ENCODE measurements around the gene ACTR5.

ACTR5 gene

GRCh38 chr20:38748097-38748860 lies at the start of gene ACTR5:
ACTR5 (plus strand) TSS chr20:38748460; CDS start chr20:38748479, 19 bp downstream.
- in situ Hi-C loops (cut with HindIII; ENCODE audit: low pct_unique_long_range_greater_than_20kb, low sequenced_read_pairs), result no loop called here
- no peak for TF ChIP-seq JUND (IDR thresholded peaks at IDR 0.05; ENCODE audit: low read depth)
- DNase-seq (ENCODE audit: low read depth in 1 of 2, low spot score in 1 of 2), result peak; percentile 95 to 96

DNA sequence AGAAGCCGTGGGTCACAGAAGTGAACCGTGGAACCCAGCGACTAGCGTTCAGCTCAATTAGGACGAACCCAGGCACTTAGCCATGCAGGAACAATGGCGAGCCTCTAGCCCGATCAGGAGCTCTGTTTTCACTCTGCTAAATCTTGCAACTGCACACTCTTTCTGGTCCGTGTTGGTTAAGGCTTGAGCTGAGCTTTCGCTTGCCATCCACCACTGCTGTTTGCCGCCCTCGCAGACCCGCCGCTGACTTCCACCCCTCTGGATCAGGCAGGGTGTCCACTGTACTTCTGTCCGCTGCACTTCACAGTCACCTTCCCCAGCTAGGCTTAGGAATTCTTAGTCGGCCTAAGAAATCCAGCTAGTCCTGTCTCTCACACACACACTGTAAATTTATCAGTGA lies 49.7 kb upstream of the ACTR5 start:
- in situ Hi-C loops (cut with HindIII; ENCODE audit: low pct_unique_long_range_greater_than_20kb, low sequenced_read_pairs), result no loop called here
- DNase-seq (ENCODE audit: low read depth in 1 of 2, low spot score in 1 of 2), result no peak
- TF ChIP-seq JUND (IDR thresholded peaks at IDR 0.05; ENCODE audit: low read depth), result no peak

- no peak for DNase-seq (ENCODE audit: low read depth in 1 of 2, low spot score in 1 of 2)
- in situ Hi-C loops (cut with HindIII; ENCODE audit: low pct_unique_long_range_greater_than_20kb, low sequenced_read_pairs), result no loop called here
- TF ChIP-seq JUND (IDR thresholded peaks at IDR 0.05; ENCODE audit: low read depth), result no peak
Measured at GRCh38 chr20:38700141-38700540, 48.1 kb upstream of the ACTR5 start.

- no peak for TF ChIP-seq JUND (IDR thresholded peaks at IDR 0.05; ENCODE audit: low read depth)
- in situ Hi-C loops (cut with HindIII; ENCODE audit: low pct_unique_long_range_greater_than_20kb, low sequenced_read_pairs), result no loop called here
- DNase-seq (ENCODE audit: low read depth in 1 of 2, low spot score in 1 of 2), result no peak
Measured at GRCh38 chr20:38700926-38701325, 47.3 kb upstream of the ACTR5 start.

- no peak for TF ChIP-seq JUND (IDR thresholded peaks at IDR 0.05; ENCODE audit: low read depth)
- DNase-seq (ENCODE audit: low read depth in 1 of 2, low spot score in 1 of 2), result no peak
- in situ Hi-C loops (cut with HindIII; ENCODE audit: low pct_unique_long_range_greater_than_20kb, low sequenced_read_pairs), result no loop called here
Measured at GRCh38 chr20:38703526-38703925, 44.7 kb upstream of the ACTR5 start.

DNA sequence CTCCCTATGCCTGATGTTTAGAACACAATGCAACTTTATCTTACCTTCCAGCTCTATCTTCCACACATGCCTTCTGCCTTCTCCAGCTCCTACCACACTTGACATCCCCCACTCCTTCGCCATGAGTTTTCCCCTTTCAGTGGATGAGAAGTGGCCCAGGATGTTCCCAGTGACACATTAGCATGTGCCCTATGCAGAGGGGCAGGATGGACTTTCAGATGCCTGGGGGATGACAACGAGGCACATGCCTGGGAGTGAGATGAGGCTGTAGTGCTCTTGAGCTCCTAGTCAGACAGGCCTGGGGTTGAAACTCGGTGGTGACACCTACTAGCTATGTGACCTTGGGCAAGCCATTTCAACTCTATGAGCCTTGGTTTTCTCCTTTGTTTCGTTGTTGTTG lies 44.1 kb upstream of the ACTR5 start:
- no peak for DNase-seq (ENCODE audit: low read depth in 1 of 2, low spot score in 1 of 2)
- in situ Hi-C loops (cut with HindIII; ENCODE audit: low pct_unique_long_range_greater_than_20kb, low sequenced_read_pairs), result no loop called here
- no peak for TF ChIP-seq JUND (IDR thresholded peaks at IDR 0.05; ENCODE audit: low read depth)

GRCh38 chr20:38706509-38706908 lies 41.8 kb upstream of the ACTR5 start:
- DNase-seq (ENCODE audit: low read depth in 1 of 2, low spot score in 1 of 2), result no peak
- TF ChIP-seq JUND (IDR thresholded peaks at IDR 0.05; ENCODE audit: low read depth), result no peak
- in situ Hi-C loops (cut with HindIII; ENCODE audit: low pct_unique_long_range_greater_than_20kb, low sequenced_read_pairs), result no loop called here

DNA sequence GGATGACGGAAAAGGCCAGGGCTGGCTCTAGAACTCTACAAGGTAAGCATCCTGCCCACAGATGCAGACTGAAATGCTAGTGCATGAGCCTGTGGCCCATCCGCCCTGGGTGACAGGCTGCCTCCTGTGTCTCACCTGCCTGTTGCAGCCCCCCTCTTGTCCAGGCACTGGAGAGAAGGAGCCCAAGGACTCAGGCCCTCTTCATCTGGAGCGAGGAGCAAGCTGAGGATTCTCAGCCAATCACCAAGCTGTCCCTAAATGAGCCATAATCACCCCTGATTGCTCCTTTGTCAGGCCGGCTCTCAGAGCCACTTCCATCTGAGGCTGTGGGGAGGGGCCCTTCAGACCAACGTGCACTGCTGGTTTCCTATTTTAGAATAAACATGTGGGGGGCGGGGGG lies 34.0 kb upstream of the ACTR5 start:
- no peak for TF ChIP-seq JUND (IDR thresholded peaks at IDR 0.05; ENCODE audit: low read depth)
- no peak for DNase-seq (ENCODE audit: low read depth in 1 of 2, low spot score in 1 of 2)
- in situ Hi-C loops (cut with HindIII; ENCODE audit: low pct_unique_long_range_greater_than_20kb, low sequenced_read_pairs), result no loop called here

DNA sequence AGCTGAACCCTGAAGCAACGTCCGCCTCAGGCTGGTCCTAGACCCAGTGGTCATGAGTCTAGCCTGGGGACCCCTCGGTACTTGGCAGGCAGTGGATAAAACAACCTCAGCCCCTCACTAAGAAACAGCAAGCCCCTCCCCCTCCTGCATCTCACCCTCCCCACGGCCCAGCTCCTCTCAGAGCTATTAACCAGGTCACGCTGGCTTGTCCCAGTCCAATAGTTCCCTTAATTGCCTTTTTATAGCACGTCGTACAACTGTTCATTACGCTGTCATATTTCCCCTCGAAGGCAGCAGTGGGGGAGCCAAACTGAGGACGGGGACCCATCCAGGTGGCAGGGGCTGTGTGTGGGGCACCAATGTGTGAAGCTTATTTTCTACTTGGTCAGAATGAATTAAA lies 32.6 kb upstream of the ACTR5 start:
- DNase-seq (ENCODE audit: low read depth in 1 of 2, low spot score in 1 of 2), result no peak
- in situ Hi-C loops (cut with HindIII; ENCODE audit: low pct_unique_long_range_greater_than_20kb, low sequenced_read_pairs), result no loop called here
- no peak for TF ChIP-seq JUND (IDR thresholded peaks at IDR 0.05; ENCODE audit: low read depth)

- DNase-seq (ENCODE audit: low read depth in 1 of 2, low spot score in 1 of 2), result no peak
- in situ Hi-C loops (cut with HindIII; ENCODE audit: low pct_unique_long_range_greater_than_20kb, low sequenced_read_pairs), result no loop called here
- no peak for TF ChIP-seq JUND (IDR thresholded peaks at IDR 0.05; ENCODE audit: low read depth)
Measured at GRCh38 chr20:38722683-38723016, 25.6 kb upstream of the ACTR5 start.

DNA sequence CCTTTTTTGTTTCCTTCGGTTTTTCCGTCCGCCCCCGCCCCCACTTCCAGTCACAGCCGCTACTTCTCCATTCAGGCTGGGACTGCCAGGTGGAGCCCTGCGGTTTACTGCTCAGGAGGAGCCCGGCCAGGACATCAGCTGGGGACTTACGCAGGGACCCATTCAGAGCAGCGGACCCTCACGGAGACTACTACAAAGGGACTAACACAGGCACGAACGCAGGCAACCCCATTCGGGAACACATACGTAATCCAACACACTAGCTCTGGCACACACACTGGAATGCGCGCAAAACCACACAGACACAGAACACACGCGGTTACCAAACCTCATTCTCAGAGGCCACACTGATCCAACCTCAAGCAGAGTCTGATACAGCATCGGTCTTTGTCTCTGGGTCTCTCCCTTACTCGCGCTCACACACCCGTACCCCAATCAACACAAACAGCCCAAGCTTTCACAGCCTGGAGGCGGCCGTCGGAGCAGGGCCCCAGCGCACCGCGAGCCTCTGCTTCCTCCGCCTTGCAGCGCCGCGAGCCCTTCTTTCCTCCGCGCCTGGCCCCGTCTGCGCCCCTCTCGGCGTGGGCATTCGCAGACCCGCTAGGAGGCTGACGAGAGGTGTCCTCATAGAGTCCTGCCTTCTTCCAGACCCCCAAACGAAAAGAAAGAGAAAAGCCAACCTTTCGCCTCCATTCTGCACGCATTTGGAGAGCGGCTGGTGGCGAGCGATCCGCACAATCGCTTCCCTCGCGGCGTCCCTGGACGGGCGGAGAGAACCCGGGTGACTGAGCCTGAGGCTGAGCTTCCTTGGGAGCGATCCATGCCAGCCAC lies 25.0 kb upstream of the ACTR5 start:
- no peak for TF ChIP-seq JUND (IDR thresholded peaks at IDR 0.05; ENCODE audit: low read depth)
- peak in 1 of 2 experiments; percentile 27 for DNase-seq (ENCODE audit: low read depth in 1 of 2, low spot score in 1 of 2)
- in situ Hi-C loops (cut with HindIII; ENCODE audit: low pct_unique_long_range_greater_than_20kb, low sequenced_read_pairs), result no loop called here

- TF ChIP-seq JUND (IDR thresholded peaks at IDR 0.05; ENCODE audit: low read depth), result no peak
- in situ Hi-C loops (cut with HindIII; ENCODE audit: low pct_unique_long_range_greater_than_20kb, low sequenced_read_pairs), result no loop called here
- no peak for DNase-seq (ENCODE audit: low read depth in 1 of 2, low spot score in 1 of 2)
Measured at GRCh38 chr20:38723848-38724625, 24.2 kb upstream of the ACTR5 start, which contains the start of gene SLC32A1. SLC32A1 (plus strand) TSS chr20:38724486; CDS start chr20:38724725, 239 bp downstream.

All from T47D (cell line).